DND-41 (cell line): ENCODE results near the gene ABLIM3.
A peak's percentile ranks its signal among the peaks of the same experiment; 100 is the strongest.

ENCODE experiments used
- ATAC-seq: fragments of 200-7000 bp; cut with Tn5 transposase; 3 replicates; pipeline ENCODE4 v1.9.1; 2021; ENCODE audit warnings: low read depth; ENCODE audit not compliant: insufficient read depth
- DNase-seq: peaks from one replicate; pipeline ENCODE4 v3.0.0-alpha.2; 2020
- H2AFZ ChIP-seq: 2 replicates; pipeline ENCODE4 v1.6.0; 2012; ENCODE audit warnings: low read depth, low read length
- H3K27ac ChIP-seq: 2 replicates; pipeline ENCODE4 v1.5.1; 2012; ENCODE audit warnings: low read length, inconsistent platforms
- H3K27me3 ChIP-seq: fragments of 200-600 bp; sonication (generic); 2 replicates; pipeline ENCODE4 v1.6.0; 2012; ENCODE audit warnings: low read length, mild to moderate bottlenecking, inconsistent platforms; ENCODE audit not compliant: insufficient read depth, poor library complexity
- H3K36me3 ChIP-seq: 2 replicates; pipeline ENCODE4 v1.5.1; 2012; ENCODE audit warnings: low read length, inconsistent platforms; ENCODE audit not compliant: insufficient read depth
- H3K4me1 ChIP-seq: 2 replicates; pipeline ENCODE4 v1.5.1; 2012; ENCODE audit warnings: mild to moderate bottlenecking, low read length; ENCODE audit not compliant: insufficient read depth
- H3K4me2 ChIP-seq: 2 replicates; pipeline ENCODE4 v1.6.0; 2012; ENCODE audit warnings: mild to moderate bottlenecking, moderate library complexity, low read length, inconsistent platforms; ENCODE audit not compliant: insufficient read depth
- H3K4me3 ChIP-seq, 2 experiments: fragments of 200-600 bp in 1 of 2; shearing (Covaris generic) in 1 of 2; 2 replicates each; pipeline ENCODE4 v1.5.1; 2012 to 2016; ENCODE audit warnings: inconsistent platforms in 2 of 2, low read length in 2 of 2, mild to moderate bottlenecking in 2 of 2, low read depth in 1 of 2, moderate library complexity in 1 of 2
- H3K79me2 ChIP-seq: 2 replicates; pipeline ENCODE4 v1.6.0; 2012; ENCODE audit warnings: low read length, inconsistent platforms; ENCODE audit not compliant: insufficient read depth
- H3K9ac ChIP-seq: 2 replicates; pipeline ENCODE4 v1.6.0; 2012; ENCODE audit warnings: low read depth, mild to moderate bottlenecking, inconsistent platforms, low read length, moderate library complexity
- H3K9me3 ChIP-seq: 2 replicates; pipeline ENCODE4 v1.5.1; 2012; ENCODE audit warnings: low read length, moderate library complexity, mild to moderate bottlenecking, inconsistent platforms; ENCODE audit not compliant: insufficient read depth, severe bottlenecking
- H4K20me1 ChIP-seq: 2 replicates; pipeline ENCODE4 v1.6.0; 2012; ENCODE audit warnings: low read length; ENCODE audit not compliant: insufficient read depth
- EZH2 ChIP-seq: IDR thresholded peaks from 3 replicates; pipeline ENCODE4 v1.6.1; 2012; ENCODE audit warnings: borderline replicate concordance, low read depth, mild to moderate bottlenecking, moderate library complexity, low read length, inconsistent platforms; ENCODE audit not compliant: severe bottlenecking
- TF ChIP-seq, protein P1 (sequence below): IDR thresholded peaks from 2 replicates; pipeline ENCODE4 v1.5.1; 2012; ENCODE audit warnings: borderline replicate concordance, low read length, moderate library complexity, mild to moderate bottlenecking; ENCODE audit not compliant: poor library complexity, severe bottlenecking; ENCODE audit errors: extremely low read depth

The ABLIM3 gene

DNA sequence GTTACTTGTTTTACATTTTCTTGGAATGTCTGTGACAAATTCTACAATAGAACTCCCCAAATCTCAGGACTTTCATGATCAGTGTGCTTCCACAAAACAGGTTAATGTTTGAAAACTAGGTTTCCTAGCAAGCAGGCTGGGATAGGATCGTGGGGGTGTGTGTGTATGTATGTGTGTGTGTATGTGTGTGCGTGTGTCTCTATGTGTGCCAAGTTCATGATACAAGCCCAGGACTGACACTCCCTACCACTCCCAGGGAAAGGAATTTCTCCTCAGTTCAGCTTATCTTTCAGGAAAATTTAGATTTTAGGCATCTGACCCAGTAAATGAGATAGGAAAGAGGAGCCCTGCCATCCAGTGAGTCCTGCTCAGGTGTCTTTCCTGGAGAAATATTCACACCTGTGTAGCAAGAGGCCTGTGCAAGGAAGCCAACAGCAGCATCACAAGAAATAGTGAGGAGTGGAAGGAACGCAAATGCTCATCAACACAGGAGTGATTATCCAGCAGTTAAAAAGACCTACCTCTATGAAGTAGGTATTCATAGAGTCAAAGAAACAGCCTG is 13.8 kb upstream of the ABLIM3 start:
- H3K27ac ChIP-seq = no peak overlapping the region
- no peaks in the 10 kb centered on the region for H3K79me2 ChIP-seq
- no peak for TF ChIP-seq EZH2
- TF ChIP-seq, protein P1, sequence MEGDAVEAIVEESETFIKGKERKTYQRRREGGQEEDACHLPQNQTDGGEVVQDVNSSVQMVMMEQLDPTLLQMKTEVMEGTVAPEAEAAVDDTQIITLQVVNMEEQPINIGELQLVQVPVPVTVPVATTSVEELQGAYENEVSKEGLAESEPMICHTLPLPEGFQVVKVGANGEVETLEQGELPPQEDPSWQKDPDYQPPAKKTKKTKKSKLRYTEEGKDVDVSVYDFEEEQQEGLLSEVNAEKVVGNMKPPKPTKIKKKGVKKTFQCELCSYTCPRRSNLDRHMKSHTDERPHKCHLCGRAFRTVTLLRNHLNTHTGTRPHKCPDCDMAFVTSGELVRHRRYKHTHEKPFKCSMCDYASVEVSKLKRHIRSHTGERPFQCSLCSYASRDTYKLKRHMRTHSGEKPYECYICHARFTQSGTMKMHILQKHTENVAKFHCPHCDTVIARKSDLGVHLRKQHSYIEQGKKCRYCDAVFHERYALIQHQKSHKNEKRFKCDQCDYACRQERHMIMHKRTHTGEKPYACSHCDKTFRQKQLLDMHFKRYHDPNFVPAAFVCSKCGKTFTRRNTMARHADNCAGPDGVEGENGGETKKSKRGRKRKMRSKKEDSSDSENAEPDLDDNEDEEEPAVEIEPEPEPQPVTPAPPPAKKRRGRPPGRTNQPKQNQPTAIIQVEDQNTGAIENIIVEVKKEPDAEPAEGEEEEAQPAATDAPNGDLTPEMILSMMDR = no peak

DNA sequence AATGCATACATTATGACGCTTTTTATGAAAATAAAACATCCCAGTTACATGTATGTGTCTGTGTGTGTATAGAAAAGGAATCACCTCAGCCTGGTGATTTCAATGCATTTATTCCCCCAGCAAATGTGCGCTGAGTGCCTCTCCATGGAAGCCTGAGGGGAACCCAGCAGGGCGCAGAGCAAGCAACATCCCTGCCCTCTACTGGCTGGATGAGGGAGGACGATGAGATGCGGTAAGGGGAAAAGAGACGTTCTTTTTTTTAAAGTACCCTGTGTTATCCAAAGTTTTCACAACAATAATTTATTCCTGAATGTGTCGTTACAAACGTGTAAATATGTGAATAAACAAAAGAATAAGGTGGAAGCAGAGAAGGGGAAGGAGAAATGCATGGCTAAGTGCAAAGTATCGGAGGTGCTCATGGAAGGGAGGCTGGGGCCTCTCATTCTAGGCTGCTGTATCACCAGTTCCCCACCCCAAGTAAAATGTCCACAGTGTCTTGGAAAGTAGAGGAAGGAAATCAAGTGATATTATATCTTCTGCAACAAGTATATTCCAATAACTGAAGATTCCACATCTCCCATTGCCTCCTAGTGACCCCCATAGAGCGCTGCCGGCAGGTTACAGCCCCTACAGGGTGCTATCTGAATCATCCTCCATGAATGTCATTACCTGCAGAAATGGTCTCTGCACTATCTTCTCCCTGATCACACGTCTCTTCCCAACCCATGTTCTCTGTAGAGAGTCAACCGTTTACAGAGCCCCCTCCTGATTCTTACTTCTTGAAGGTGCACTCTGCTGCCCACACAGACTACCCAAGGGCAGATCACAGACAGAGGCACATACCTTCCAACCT is 13.0 kb upstream of the ABLIM3 start:
- TF ChIP-seq, protein P1 = peak; percentile 80
- no peak for TF ChIP-seq EZH2
- ATAC-seq = peak; percentile 79; the same call in 2 of the 3 replicates
- no peaks in the 10 kb centered on the region for H4K20me1 ChIP-seq
- H3K4me2 ChIP-seq = no peak overlapping the region
- H3K27me3 ChIP-seq = peaks cover 5% of the 10 kb centered on the region
- no peaks in the 10 kb centered on the region for H3K79me2 ChIP-seq
- H3K27ac ChIP-seq = no peak overlapping the region
- no peaks in the 10 kb centered on the region for H3K4me1 ChIP-seq
- H2AFZ ChIP-seq = no peak overlapping the region
- DNase-seq = peak; percentile 34
- H3K9ac ChIP-seq = no peak overlapping the region
- no peaks in the 10 kb centered on the region for H3K9me3 ChIP-seq
- no peaks in the 10 kb centered on the region for H3K36me3 ChIP-seq
- H3K4me3 ChIP-seq = no peak overlapping the region

More for the DNA sequence above, 13.8 kb upstream of the ABLIM3 start:
- H3K4me3 ChIP-seq = no peak overlapping the region
- no peaks in the 10 kb centered on the region for H4K20me1 ChIP-seq
- no peaks in the 10 kb centered on the region for H3K4me1 ChIP-seq
- no peaks in the 10 kb centered on the region for H3K9me3 ChIP-seq
- ATAC-seq = no peak
- no peak overlapping the region for H3K9ac ChIP-seq
- no peak overlapping the region for H2AFZ ChIP-seq
- no peak overlapping the region for H3K4me2 ChIP-seq
- no peaks in the 10 kb centered on the region for H3K36me3 ChIP-seq
- H3K27me3 ChIP-seq = peaks cover 5% of the 10 kb centered on the region
- no peak for DNase-seq

DNA sequence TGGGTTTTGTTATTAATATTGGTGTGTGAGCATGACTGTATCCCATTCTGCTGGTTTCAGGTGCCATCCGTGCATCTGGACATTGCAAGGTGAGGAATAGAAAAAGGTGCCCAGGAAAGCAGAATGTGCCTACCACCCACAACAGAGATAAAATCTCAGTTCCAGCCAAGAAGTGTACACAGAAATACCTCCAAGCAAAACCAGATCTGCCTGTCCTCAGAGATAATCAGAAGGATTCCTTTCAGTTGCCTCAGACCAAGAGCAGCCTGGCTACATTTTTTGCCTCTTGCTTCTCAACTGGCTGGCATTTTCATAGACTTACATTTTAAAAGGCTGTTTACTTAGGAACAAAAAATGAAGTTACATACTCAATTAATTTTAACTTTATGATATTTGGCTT is 12.1 kb upstream of the ABLIM3 start:
- Histone ChIP-seq H3K9me3 (no peaks in the 10 kb centered on the region), H3K36me3 (no peaks in the 10 kb centered on the region), H3K4me1 (no peaks in the 10 kb centered on the region), H3K27ac (no peak overlapping the region), H3K79me2 (no peaks in the 10 kb centered on the region), H4K20me1 (no peaks in the 10 kb centered on the region), H2AFZ (no peak overlapping the region), H3K4me2 (no peak overlapping the region), H3K4me3 (no peak overlapping the region), H3K27me3 (peaks cover 5% of the 10 kb centered on the region), H3K9ac (no peak overlapping the region)
- TF ChIP-seq, protein P1 = no peak
- no peak for TF ChIP-seq EZH2
- no peak for DNase-seq
- no peak for ATAC-seq
